K562 (cell line): Measurements from ENCODE around the gene PIAS3. TPM values are rescaled to one million over a fixed set of nuclear protein-coding genes. Genes with fewer than 3 reads are reported as not detected.

Source experiments
- ATAC-seq: fragments of 200-7000 bp; cut with Tn5 transposase; 3 replicates; pipeline ENCODE4 v1.9.1; 2020; ENCODE audit warnings: moderate library complexity
- Bru-seq: library from RNA; stranded (reverse); fragments of 400-500 nt; gene quantifications from one replicate; lab custom pipeline; 2021; lab: Mats Ljungman, UMichigan
- BruChase-seq, 2 experiments: library from RNA; stranded (reverse); fragments of 400-500 nt; gene quantifications; one replicate each; lab custom pipeline; 2021; lab: Mats Ljungman, UMichigan
- BruUV-seq: library from RNA; stranded (reverse); fragments of 400-500 nt; replicated peaks from 2 replicates; lab custom pipeline; 2021; lab: Mats Ljungman, UMichigan
- CTCF ChIA-PET: fragments of 300-600 bp; formaldehyde crosslinking; extraction: SDS; loops from one replicate; lab custom pipeline; 2021; ENCODE audit warnings: low intra/inter-chr PET ratio; lab: Yijun Ruan, JAX
- POLR2A ChIA-PET: fragments of 300-600, 350-650 bp; sonication (Branson Sonifier 250); formaldehyde crosslinking; extraction: SDS; loops from one replicate; lab custom pipeline; 2021; ENCODE audit warnings: antibody characterized with exemption, inconsistent platforms; lab: Yijun Ruan, JAX
- DNase-seq, 4 experiments: peaks; one replicate each; pipeline versions ENCODE4 v3.0.0 to v3.0.0-alpha.2; 2011 to 2018; ENCODE audit warnings: low spot score in 3 of 4, mixed read lengths in 3 of 4; ENCODE audit errors: extremely low read depth in 1 of 4
- FAIRE-seq: peaks from 2 replicates; lab custom pipeline; 2011; peaks lifted over from hg19 to GRCh38; lab: Jason Lieb, UNC
- H2AFZ ChIP-seq: 2 replicates; pipeline ENCODE4 v1.6.0; 2011; ENCODE audit warnings: low read depth, low read length, control low read depth, inconsistent platforms
- H3K27ac ChIP-seq: fragments of 200-600 bp; 3 replicates; pipeline ENCODE4 v1.8.0; 2011; ENCODE audit warnings: low read depth, mild to moderate bottlenecking, control low read depth, inconsistent platforms, low read length, moderate library complexity, mixed read lengths; ENCODE audit errors: extremely low read depth
- H3K27me3 ChIP-seq, 2 experiments: fragments of 300-600 bp in 1 of 2; 2 replicates in 1 of 2; 3 replicates in 1 of 2; pipeline versions ENCODE4 v1.6.0 to v1.8.0; 2011; ENCODE audit warnings: inconsistent platforms in 2 of 2, low read length in 2 of 2, mild to moderate bottlenecking in 1 of 2, mixed read lengths in 1 of 2, moderate library complexity in 1 of 2; ENCODE audit not compliant: control insufficient read depth in 2 of 2, insufficient read depth in 2 of 2
- H3K36me3 ChIP-seq: fragments of 300-600 bp; 3 replicates; pipeline ENCODE4 v1.8.0; 2011; ENCODE audit warnings: mild to moderate bottlenecking, low read length, inconsistent platforms; ENCODE audit not compliant: control insufficient read depth, insufficient read depth
- H3K4me1 ChIP-seq, 2 experiments: fragments of 200-600 bp in 1 of 2; replicated peaks in 1 of 2; 2 replicates in 1 of 2; 3 replicates in 1 of 2; pipeline versions ENCODE4 v1.5.1 to v1.8.0; 2011; ENCODE audit warnings: inconsistent platforms in 2 of 2, low read length in 2 of 2, mild to moderate bottlenecking in 1 of 2, mixed read lengths in 1 of 2, moderate library complexity in 1 of 2; ENCODE audit not compliant: control insufficient read depth in 2 of 2, insufficient read depth in 2 of 2
- H3K4me2 ChIP-seq: 2 replicates; pipeline ENCODE4 v1.6.1; 2011; ENCODE audit warnings: low read length, control low read depth, inconsistent platforms, mixed read lengths; ENCODE audit not compliant: insufficient read depth
- H3K4me3 ChIP-seq: fragments of 200-600 bp; sonication (generic), shearing (Covaris generic); 2 replicates; pipeline ENCODE4 v1.5.1; 2016; ENCODE audit warnings: control low read depth, inconsistent platforms
- H3K79me2 ChIP-seq: fragments of 200-600 bp; 3 replicates; pipeline ENCODE4 v1.8.0; 2011; ENCODE audit warnings: low read length, inconsistent platforms; ENCODE audit not compliant: control insufficient read depth, insufficient read depth
- H3K9ac ChIP-seq, 2 experiments: 2 replicates each; pipeline versions ENCODE4 v1.6.0 to v1.6.1; 2011; ENCODE audit warnings: low read depth in 2 of 2, low read length in 2 of 2, control low read depth in 1 of 2, inconsistent platforms in 1 of 2, mild to moderate bottlenecking in 1 of 2, mixed read lengths in 1 of 2; ENCODE audit not compliant: insufficient read depth in 1 of 2
- H3K9me1 ChIP-seq: one replicate; pipeline ENCODE4 v1.6.0; 2011; ENCODE audit warnings: inconsistent platforms, mild to moderate bottlenecking, low read length, moderate library complexity; ENCODE audit not compliant: control insufficient read depth, insufficient read depth
- H3K9me3 ChIP-seq: replicated peaks from 2 replicates; pipeline ENCODE4 v1.5.1; 2011; ENCODE audit warnings: low read depth, low read length, inconsistent platforms; ENCODE audit not compliant: control insufficient read depth, insufficient read depth
- H4K20me1 ChIP-seq: replicated peaks from 2 replicates; pipeline ENCODE4 v1.6.1; 2011; ENCODE audit warnings: low read length, inconsistent platforms, mixed read lengths; ENCODE audit not compliant: control insufficient read depth, insufficient read depth
- EP300 ChIP-seq: IDR thresholded peaks from 2 replicates; pipeline ENCODE4 v1.6.1; 2012; ENCODE audit warnings: low read length, improper control_type of control experiment
- GABPA ChIP-seq: fragments of 200-800 bp; sonication (Bioruptor generic); conservative IDR thresholded peaks from 2 replicates; pipeline ENCODE4 v1.6.1; 2016; ENCODE audit warnings: low read depth, missing genetic modification characterization, missing compliant biosample characterization
- HNRNPK ChIP-seq: fragments of 200-400 bp; formaldehyde crosslinking; IDR thresholded peaks from one replicate; pipeline ENCODE4 v1.6.1; 2018; ENCODE audit warnings: mild to moderate bottlenecking, low read depth, low read length; ENCODE audit not compliant: poor library complexity, severe bottlenecking
- MAZ ChIP-seq, 2 experiments: fragments of 450-650 bp in 1 of 2; sonication (generic) in 1 of 2; formaldehyde crosslinking; IDR thresholded peaks in 1 of 2; conservative IDR thresholded peaks in 1 of 2; 2 replicates each; pipeline versions ENCODE4 v1.4.0 to v1.5.0; 2020; ENCODE audit warnings: mild to moderate bottlenecking in 1 of 2, missing genetic modification reagents in 1 of 2
- NCOA4 ChIP-seq: fragments of 450-650 bp; IDR thresholded peaks from 2 replicates; pipeline ENCODE4 v1.6.1; 2018; ENCODE audit warnings: mild to moderate bottlenecking; ENCODE audit not compliant: partially characterized antibody
- SAFB ChIP-seq: fragments of 200-400 bp; formaldehyde crosslinking; IDR thresholded peaks from 2 replicates; pipeline ENCODE4 v1.6.1; 2017; ENCODE audit warnings: low read depth, low read length, borderline replicate concordance
- SIRT6 ChIP-seq: IDR thresholded peaks from one replicate; pipeline ENCODE4 v1.6.1; 2012; ENCODE audit warnings: low read depth, mild to moderate bottlenecking, control low read depth, inconsistent platforms, low read length, moderate library complexity
- SLC30A9 ChIP-seq: fragments of 250-450 bp; sonication (Bioruptor Pico); IDR thresholded peaks from 2 replicates; pipeline ENCODE4 v1.8.0; 2022; ENCODE audit warnings: mild to moderate bottlenecking, moderate library complexity
- ZNF263 ChIP-seq: sonication (generic); formaldehyde crosslinking; IDR thresholded peaks from 2 replicates; pipeline ENCODE4 v1.8.0; 2022; ENCODE audit warnings: mild to moderate bottlenecking, missing genetic modification reagents, borderline replicate concordance
- ZNF347 ChIP-seq: fragments of 450-650 bp; formaldehyde crosslinking; IDR thresholded peaks from 2 replicates; pipeline ENCODE4 v1.4.0; 2020; ENCODE audit warnings: low read depth, mild to moderate bottlenecking, moderate library complexity
- WGBS: fragments of 100-300 bp; shearing (Covaris generic); methylation state at CpG from one replicate; pipeline ENCODE4 v1.1.6; 2016; ENCODE audit warnings: low coverage, mixed read lengths; ENCODE audit not compliant: insufficient coverage; ENCODE audit errors: missing lambda C conversion rate; 5-methylcytosine and 5-hydroxymethylcytosine counted together
- in situ Hi-C: fragments of 300-500 bp; cut with MboI; formaldehyde crosslinking; loops from 4 replicates; pipeline ENCODE4 v1.15.0; 2018; ENCODE audit warnings: inconsistent platforms, mixed read lengths
- intact Hi-C: fragments of 100-400 bp; cut with micrococcal nuclease; formaldehyde crosslinking; loops from 2 replicates; pipeline ENCODE4 v1.14.2; 2022
- long read RNA-seq, 3 experiments: library from polyadenylated mRNA in 2 of 3; library from RNA in 1 of 3; unstranded in 2 of 3; stranded (forward) in 1 of 3; transcript quantifications; one replicate each; pipeline ENCODE4 v2.0.0, GENCODE V29; 2019 to 2022
- polyA minus RNA-seq, 3 experiments: library from RNA; depleted of rRNA, polyadenylated mRNA; stranded (reverse); fragments of >200 nt; gene quantifications; 2 replicates each; pipeline ENCODE4 v1.2.3, GENCODE V29; 2011
- polyA plus RNA-seq, 8 experiments: library from polyadenylated mRNA; depleted of rRNA in 4 of 8; stranded (reverse) in 5 of 8; unstranded in 3 of 8; fragments of >200 nt; fragmentation: Nextera tagmentation in 2 of 8; fragmentation: Illumina TruSeq in 1 of 8; extraction: Ambion mirVana in 2 of 8; extraction: Trizol in 1 of 8; gene quantifications; 2 replicates each; pipeline versions ENCODE4 v1.2.1 to v1.2.3, GENCODE V29; 2011 to 2014; ENCODE audit warnings: inconsistent platforms in 1 of 8, missing spikeins in 1 of 8
- total RNA-seq, 7 experiments: library from RNA; depleted of rRNA in 6 of 7; stranded (reverse); fragments of >200 nt in 6 of 7; fragmentation: Illumina TruSeq in 2 of 7; extraction: Trizol in 2 of 7; gene quantifications; 2 replicates each; pipeline versions ENCODE4 v1.2.1 to v1.2.3, GENCODE V29; 2011 to 2021; ENCODE audit warnings: low replicate concordance in 1 of 7
- TF ChIP-seq, protein P1 (sequence below): fragments of 250-450 bp; sonication (Bioruptor Pico); IDR thresholded peaks from 2 replicates; pipeline ENCODE4 v1.5.0; 2020; ENCODE audit warnings: mild to moderate bottlenecking
- TF ChIP-seq, protein P2 (sequence below): sonication (generic); formaldehyde crosslinking; IDR thresholded peaks from 2 replicates; pipeline ENCODE4 v1.8.1; 2022; ENCODE audit warnings: missing genetic modification reagents

Gene PIAS3
- total RNA-seq (2011; cell fraction: chromatin; rRNA removed; ENCODE audit: low replicate concordance), result 64.2 and 113 TPM in 2 replicates
- total RNA-seq (2011; cell fraction: nucleolus; rRNA removed), result 40.4 and 44.0 TPM in 2 replicates
- total RNA-seq (2011; cell fraction: nucleoplasm; rRNA removed), result 64.8 and 79.1 TPM in 2 replicates
- 7.9 and 10.4 TPM in 2 replicates for total RNA-seq (2014; rRNA removed)
- 6.0 and 6.9 TPM in 2 replicates for total RNA-seq (2014; rRNA removed; fragmentation: Illumina TruSeq; extraction: Trizol)
- total RNA-seq (2015; rRNA removed; fragmentation: Illumina TruSeq; extraction: Trizol), result 7.4 and 7.5 TPM in 2 replicates
- total RNA-seq (2021), result 15.7 and 17.7 TPM in 2 replicates
- 8.5 and 16.5 TPM in 2 replicates for polyA plus RNA-seq (2011; rRNA removed)
- 14.3 and 15.1 TPM in 2 replicates for polyA plus RNA-seq (2011; cell fraction: cytosol; rRNA removed)
- 72.5 and 78.3 TPM in 2 replicates for polyA plus RNA-seq (2011; cell fraction: nucleus; rRNA removed)
- polyA plus RNA-seq (2012), result 16.7 and 21.4 TPM in 2 replicates
- polyA plus RNA-seq (2014; fragmentation: Illumina TruSeq; extraction: Trizol), result 22.6 and 25.6 TPM in 2 replicates
- 1 to 10 TPM; 1.1 to 1.5 TPM for polyA plus RNA-seq (2014; fragmentation: Nextera tagmentation; extraction: Ambion mirVana)
- 14.3 and 16.2 TPM in 2 replicates for polyA plus RNA-seq (2014; rRNA removed)
- polyA minus RNA-seq (2011; rRNA and poly(A)+ RNA removed), result 6.3 and 7.1 TPM in 2 replicates
- 10.6 and 12.4 TPM in 2 replicates for polyA minus RNA-seq (2011; cell fraction: cytosol; rRNA and poly(A)+ RNA removed)
- polyA minus RNA-seq (2011; cell fraction: nucleus; rRNA and poly(A)+ RNA removed), result 10.9 and 17.9 TPM in 2 replicates
- Bru-seq, nascent RNA, result percentile 71 among the genes with signal in this experiment
- BruChase-seq, experiment 1, labeled RNA remaining after a 2-hour chase, result percentile 65 among the genes with signal in this experiment
- BruChase-seq, experiment 2, labeled RNA remaining after a 6-hour chase, result percentile 71 among the genes with signal in this experiment
- long read RNA-seq, experiment 1, transcript PIAS3-207 (7 exons, 2,679 nt), result major isoform, 17 of 60 reads
- long read RNA-seq, experiment 1, partial matches to known transcripts, result 37 of 60 reads
- long read RNA-seq, experiment 1, other reads (novel, unspliced or antisense), result 4 of 60 reads
- long read RNA-seq, experiment 2, partial matches to known transcripts, result 4 of 19 reads
- long read RNA-seq, experiment 2, other reads (novel, unspliced or antisense), result 14 of 19 reads
- long read RNA-seq, experiment 3, partial matches to known transcripts, result 4 of 7 reads
- long read RNA-seq, experiment 3, other reads (novel, unspliced or antisense), result 2 of 7 reads

DNA sequence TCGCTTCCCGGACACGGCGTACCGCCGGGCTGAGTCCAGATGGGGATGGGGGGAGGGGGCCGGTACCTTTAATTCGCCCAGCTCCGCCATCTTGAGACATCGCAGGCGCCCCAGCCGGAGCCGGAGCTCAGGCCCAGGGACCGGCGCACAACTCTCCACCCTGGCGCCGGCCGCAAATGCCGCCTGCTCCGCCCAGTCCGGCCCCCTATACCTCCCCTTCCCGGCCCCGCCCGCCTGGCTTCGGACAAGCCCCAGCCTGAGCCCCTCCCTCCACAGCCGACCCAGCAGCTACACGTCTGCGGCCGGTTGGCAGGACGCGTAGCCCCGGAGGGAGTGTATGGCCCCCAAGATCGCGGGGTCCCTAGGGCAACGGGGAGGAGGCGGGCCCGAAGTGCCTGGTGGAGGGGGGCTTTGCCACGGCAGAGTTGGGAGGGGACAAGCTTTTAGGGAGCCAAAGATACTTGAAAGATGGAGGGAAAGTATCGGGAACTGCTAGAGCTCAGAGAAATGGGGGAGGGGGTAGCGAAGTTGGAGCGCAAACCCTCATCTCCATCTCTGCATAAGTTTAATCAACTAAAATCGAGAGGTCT is at the start of gene PIAS3:
Gene PIAS3, minus strand, starts transcription at position 181 of the 590 bp plus-strand sequence. Its CDS starts 91 bp downstream, at position 90.
- POLR2A ChIA-PET, result interaction anchor here (0.5 to 3.4 kb wide), 29 partner anchors 9 to 193 kb away, joined by 3 to 35 read pairs (median 5); partner anchors contain the start of genes NUDT17, PEX11B, POLR3C and RBM8A
- CTCF ChIA-PET, result no interaction called here
- 0% methylated on average over 18 of the region's 42 CpGs for WGBS
- in situ Hi-C loops, result no loop called here
- Histone ChIP-seq H2AFZ (peak within 1 kb of the TSS; percentile 100), H3K36me3 (peaks cover 27% of the 10 kb centered on the region; the same call in 2 of the 3 replicates), H3K27ac (peak within 1 kb of the TSS; percentile 73), H4K20me1 (no peaks in the 10 kb centered on the region), H3K4me1 (peaks cover 10 to 18% of the 10 kb centered on the region in 2 experiments; a peak in 4 of 5 replicates), H3K79me2 (peaks cover 13% of the 10 kb centered on the region), H3K4me3 (peak within 1 kb of the TSS; percentile 82), H3K9me3 (peaks cover 6% of the 10 kb centered on the region; the same call in 1 of the 2 replicates), H3K27me3 (no peaks in the 10 kb centered on the region), H3K9ac (peak within 1 kb of the TSS; percentile 73 to 90), H3K9me1 (no peaks in the 10 kb centered on the region), H3K4me2 (peak within 1 kb of the TSS; percentile 95)
- DNase-seq, result peak; percentile 94 to 97 (median 96)
- intact Hi-C loops, result loop anchor here (2.0 kb wide), 1 partner anchor 14 kb away; the partner anchor contains the start of gene NUDT17
- TSS peak; percentile 77 for BruUV-seq
- FAIRE-seq, result no peak
- ATAC-seq, result peak; percentile 95
- TF ChIP-seq EP300 (no peak), SIRT6 (no peak), MAZ (CRISPR knock-in tag; conservative IDR thresholded peaks at IDR 0.05 in 1 of 2, IDR thresholded peaks at IDR 0.05 in 1 of 2) (peak; percentile 91 to 97), NCOA4 (no peak), GABPA (0 out of 2 replicates have a peak, but pooled peaks have one; percentile 21), SLC30A9 (CRISPR knock-in tag) (no peak), ZNF347 (CRISPR knock-in tag) (no peak), ZNF263 (0 out of 2 replicates have a peak, but pooled peaks have one; percentile 20), HNRNPK (peak; percentile 33), SAFB (no peak)
- TF ChIP-seq, protein P1, sequence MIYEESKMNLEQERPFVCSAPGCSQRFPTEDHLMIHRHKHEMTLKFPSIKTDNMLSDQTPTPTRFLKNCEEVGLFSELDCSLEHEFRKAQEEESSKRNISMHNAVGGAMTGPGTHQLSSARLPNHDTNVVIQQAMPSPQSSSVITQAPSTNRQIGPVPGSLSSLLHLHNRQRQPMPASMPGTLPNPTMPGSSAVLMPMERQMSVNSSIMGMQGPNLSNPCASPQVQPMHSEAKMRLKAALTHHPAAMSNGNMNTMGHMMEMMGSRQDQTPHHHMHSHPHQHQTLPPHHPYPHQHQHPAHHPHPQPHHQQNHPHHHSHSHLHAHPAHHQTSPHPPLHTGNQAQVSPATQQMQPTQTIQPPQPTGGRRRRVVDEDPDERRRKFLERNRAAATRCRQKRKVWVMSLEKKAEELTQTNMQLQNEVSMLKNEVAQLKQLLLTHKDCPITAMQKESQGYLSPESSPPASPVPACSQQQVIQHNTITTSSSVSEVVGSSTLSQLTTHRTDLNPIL (CRISPR knock-in tag), result no peak
- TF ChIP-seq, protein P2, sequence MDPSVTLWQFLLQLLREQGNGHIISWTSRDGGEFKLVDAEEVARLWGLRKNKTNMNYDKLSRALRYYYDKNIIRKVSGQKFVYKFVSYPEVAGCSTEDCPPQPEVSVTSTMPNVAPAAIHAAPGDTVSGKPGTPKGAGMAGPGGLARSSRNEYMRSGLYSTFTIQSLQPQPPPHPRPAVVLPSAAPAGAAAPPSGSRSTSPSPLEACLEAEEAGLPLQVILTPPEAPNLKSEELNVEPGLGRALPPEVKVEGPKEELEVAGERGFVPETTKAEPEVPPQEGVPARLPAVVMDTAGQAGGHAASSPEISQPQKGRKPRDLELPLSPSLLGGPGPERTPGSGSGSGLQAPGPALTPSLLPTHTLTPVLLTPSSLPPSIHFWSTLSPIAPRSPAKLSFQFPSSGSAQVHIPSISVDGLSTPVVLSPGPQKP (CRISPR knock-in tag), result no peak
